HG02610 (cell line): Measurements from ENCODE around the gene RAB40A.
"Not testable (repeated sequence)": the region's sequence is repeated elsewhere in the genome, so short reads cannot be mapped to it uniquely, and the experiment has no call there.

Experiments used
- ATAC-seq: cut with Tn5 transposase; IDR thresholded peaks from one replicate; pipeline ENCODE4 v1.9.1; 2021; ENCODE audit warnings: mild to moderate bottlenecking, moderate library complexity; ENCODE audit not compliant: unreplicated experiment

RAB40A gene

GRCh38 chrX:103524747-103525146 lies 5.5 kb upstream of the RAB40A start:
- no peak for ATAC-seq

GRCh38 chrX:103523605-103524004 lies 4.3 kb upstream of the RAB40A start:
- ATAC-seq: no peak

- ATAC-seq: no peak
Observed at GRCh38 chrX:103520386-103520785, 1.1 kb upstream of the RAB40A start.

- no peak for ATAC-seq
Observed at GRCh38 chrX:103518571-103518970, 718 bp downstream of the RAB40A start.

GRCh38 chrX:103517246-103517645 lies 2.0 kb downstream of the RAB40A start:
- ATAC-seq: no peak

GRCh38 chrX:103513476-103514108 lies 5.7 kb downstream of the RAB40A start:
- ATAC-seq: no peak

GRCh38 chrX:103513067-103513466 lies 6.2 kb downstream of the RAB40A start:
- no peak for ATAC-seq

GRCh38 chrX:103510031-103510430 lies 9.3 kb downstream of the RAB40A start:
- no peak for ATAC-seq

- no peak for ATAC-seq
Observed at GRCh38 chrX:103503853-103504207, 15.5 kb downstream of the RAB40A start.

- ATAC-seq: no peak
Observed at GRCh38 chrX:103503163-103503852, 16.0 kb downstream of the RAB40A start.

GRCh38 chrX:103498786-103499185 lies 20.5 kb downstream of the RAB40A start:
- ATAC-seq: no peak

GRCh38 chrX:103495786-103496185 lies 23.5 kb downstream of the RAB40A start:
- ATAC-seq: no peak

GRCh38 chrX:103493578-103493977 lies 25.7 kb downstream of the RAB40A start:
- ATAC-seq: not testable (repeated sequence)

- not testable (repeated sequence) for ATAC-seq
Observed at GRCh38 chrX:103489733-103490132, 29.6 kb downstream of the RAB40A start.

GRCh38 chrX:103488794-103489193 lies 30.5 kb downstream of the RAB40A start:
- no peak for ATAC-seq

GRCh38 chrX:103488332-103488731 lies 31.0 kb downstream of the RAB40A start:
- no peak for ATAC-seq

- ATAC-seq: no peak
Observed at GRCh38 chrX:103483720-103484119, 35.6 kb downstream of the RAB40A start.

- no peak for ATAC-seq
Observed at GRCh38 chrX:103480526-103480925, 38.8 kb downstream of the RAB40A start.

- ATAC-seq: no peak
Observed at GRCh38 chrX:103477496-103477895, 41.8 kb downstream of the RAB40A start.

- no peak for ATAC-seq
Observed at GRCh38 chrX:103475381-103475780, 43.9 kb downstream of the RAB40A start.

- ATAC-seq: not testable (repeated sequence)
Observed at GRCh38 chrX:103469977-103470376, 49.3 kb downstream of the RAB40A start.

- ATAC-seq: no peak
Observed at GRCh38 chrX:103467887-103468286, 51.4 kb downstream of the RAB40A start.

GRCh38 chrX:103467156-103467555 lies 52.1 kb downstream of the RAB40A start:
- no peak for ATAC-seq
